ENCODE results near the gene CSF3. TPM values are rescaled to one million over a fixed set of nuclear protein-coding genes. Genes with fewer than 3 reads are reported as not detected.

CSF3 gene
- total and polyA plus RNA-seq, 4 donors, result not detected

- WGBS, result 69% methylated on average over 12 of the region's 12 CpGs
- Histone ChIP-seq H3K27ac (ENCODE audit: low read depth in 1 of 2, low read length in 2 of 2) (no peak overlapping the region), H3K9me3 (ENCODE audit: control insufficient read depth in 4 of 4, low read length in 3 of 4) (no peaks in the 10 kb centered on the region), H3K4me1 (ENCODE audit: control insufficient read depth in 4 of 4, insufficient read depth in 4 of 4, low read length in 3 of 4) (peaks cover 5 to 30% (median 20%) of the 10 kb centered on the region in 4 donors), H3K36me3 (ENCODE audit: control insufficient read depth in 4 of 4, insufficient read depth in 3 of 4, low read depth in 1 of 4, low read length in 3 of 4) (peaks cover 2 to 25% (median 4%) of the 10 kb centered on the region in 4 donors), H3K27me3 (ENCODE audit: control insufficient read depth in 4 of 4, insufficient read depth in 4 of 4, low read length in 3 of 4) (no peaks in the 10 kb centered on the region), H3K9ac (ENCODE audit: low read depth in 1 of 2, low read length in 2 of 2) (no peak overlapping the region), H3K4me3 (ENCODE audit: low read depth in 1 of 3, low read length in 3 of 3) (no peak overlapping the region)
- DNase-seq (ENCODE audit: low spot score), result peak; percentile 46
- no peak for TF ChIP-seq SP1 (IDR thresholded peaks at IDR 0.05)
- TF ChIP-seq FOXA1 (IDR thresholded peaks at IDR 0.05), result no peak
- no peak for TF ChIP-seq ZBTB33 (IDR thresholded peaks at IDR 0.05)
- TF ChIP-seq CTCF (IDR thresholded peaks at IDR 0.05; ENCODE audit: low read depth, low read length, missing input control), result peak; percentile 5
- peak in 1 of 2 donors; percentile 16 for TF ChIP-seq RAD21 (IDR thresholded peaks at IDR 0.05)
- TF ChIP-seq RXRA (IDR thresholded peaks at IDR 0.05), result no peak
- no peak for TF ChIP-seq YY1 (IDR thresholded peaks at IDR 0.05)
Measured at GRCh38 chr17:40035162-40035559, 19.9 kb downstream of the CSF3 start.

GRCh38 chr17:40038882-40039513 lies 23.8 kb downstream of the CSF3 start:
- TF ChIP-seq ZBTB33 (IDR thresholded peaks at IDR 0.05) (no peak), FOXA2 (IDR thresholded peaks at IDR 0.05) (no peak), HNF4G (IDR thresholded peaks at IDR 0.05) (peak; percentile 11), RAD21 (IDR thresholded peaks at IDR 0.05) (peak; percentile 71 to 74), SP1 (IDR thresholded peaks at IDR 0.05) (peak; percentile 53), FOXA1 (IDR thresholded peaks at IDR 0.05) (no peak), TAF1 (conservative IDR thresholded peaks at IDR 0.05) (no peak), RXRA (IDR thresholded peaks at IDR 0.05) (peak; percentile 19 to 30), EGR1 (IDR thresholded peaks at IDR 0.05; ENCODE audit: low read depth in 2 of 2) (no peak), CTCF (IDR thresholded peaks at IDR 0.05; ENCODE audit: low read depth, low read length, missing input control) (peak; percentile 72), HNF4A (conservative IDR thresholded peaks at IDR 0.05) (peak in 1 of 2 donors; percentile 13), JUND (IDR thresholded peaks at IDR 0.05) (peak in 1 of 2 donors; percentile 20), ATF3 (IDR thresholded peaks at IDR 0.05) (no peak), GABPA (IDR thresholded peaks at IDR 0.05 in 1 of 2, conservative IDR thresholded peaks at IDR 0.05 in 1 of 2) (no peak), YY1 (IDR thresholded peaks at IDR 0.05) (peak; percentile 11), REST (IDR thresholded peaks at IDR 0.05) (no peak), NR2F2 (IDR thresholded peaks at IDR 0.05) (no peak), MAX (IDR thresholded peaks at IDR 0.05) (no peak)
- no peak for DNase-seq (ENCODE audit: low spot score)
- Histone ChIP-seq H3K9me3 (ENCODE audit: control insufficient read depth in 4 of 4, low read length in 3 of 4) (no peaks in the 10 kb centered on the region), H3K27me3 (ENCODE audit: control insufficient read depth in 4 of 4, insufficient read depth in 4 of 4, low read length in 3 of 4) (no peaks in the 10 kb centered on the region), H3K27ac (ENCODE audit: low read depth in 1 of 2, low read length in 2 of 2) (peak overlapping the region; percentile 1 to 2), H3K4me3 (ENCODE audit: low read depth in 1 of 3, low read length in 3 of 3) (no peak overlapping the region), H3K36me3 (ENCODE audit: control insufficient read depth in 4 of 4, insufficient read depth in 3 of 4, low read depth in 1 of 4, low read length in 3 of 4) (peaks cover 0 to 11% (median 2%) of the 10 kb centered on the region in 4 donors), H3K4me1 (ENCODE audit: control insufficient read depth in 4 of 4, insufficient read depth in 4 of 4, low read length in 3 of 4) (peaks cover 2 to 9% (median 4%) of the 10 kb centered on the region in 4 donors), H3K9ac (ENCODE audit: low read depth in 1 of 2, low read length in 2 of 2) (no peak overlapping the region)
- 32% methylated on average over 11 of the region's 11 CpGs for WGBS

All from liver (tissue), 9 donors.